ENCODE measurements around the gene PRUNE2.

The PRUNE2 gene

DNA sequence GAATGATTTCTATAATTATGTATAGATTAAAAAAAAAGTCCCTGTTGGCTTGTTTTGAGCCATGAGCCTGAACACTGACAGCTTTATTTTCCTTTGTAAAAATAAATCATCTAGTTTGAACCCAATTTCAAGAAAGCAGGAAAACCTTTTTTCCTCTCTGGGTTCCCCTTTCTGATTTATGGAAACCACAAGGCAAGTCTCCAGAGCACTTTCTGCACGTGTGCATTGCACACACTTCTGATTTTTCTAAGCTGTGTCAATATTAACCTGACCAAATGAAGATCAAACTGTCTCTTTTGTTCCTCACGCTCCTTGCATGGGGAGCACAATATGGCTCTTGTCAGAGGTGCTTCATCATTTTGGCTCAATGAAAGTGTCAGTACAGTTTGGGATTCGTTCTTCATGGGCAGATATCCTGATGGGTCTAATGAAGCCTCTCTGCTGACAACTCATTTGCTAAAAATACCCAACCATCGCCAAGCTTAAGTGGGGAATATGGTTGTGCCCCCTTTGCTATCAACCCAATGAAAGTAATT is 180.8 kb downstream of the PRUNE2 start:
- DNase-seq (ENCODE audit: low read depth, low spot score), result no peak
- TF ChIP-seq, protein P1, sequence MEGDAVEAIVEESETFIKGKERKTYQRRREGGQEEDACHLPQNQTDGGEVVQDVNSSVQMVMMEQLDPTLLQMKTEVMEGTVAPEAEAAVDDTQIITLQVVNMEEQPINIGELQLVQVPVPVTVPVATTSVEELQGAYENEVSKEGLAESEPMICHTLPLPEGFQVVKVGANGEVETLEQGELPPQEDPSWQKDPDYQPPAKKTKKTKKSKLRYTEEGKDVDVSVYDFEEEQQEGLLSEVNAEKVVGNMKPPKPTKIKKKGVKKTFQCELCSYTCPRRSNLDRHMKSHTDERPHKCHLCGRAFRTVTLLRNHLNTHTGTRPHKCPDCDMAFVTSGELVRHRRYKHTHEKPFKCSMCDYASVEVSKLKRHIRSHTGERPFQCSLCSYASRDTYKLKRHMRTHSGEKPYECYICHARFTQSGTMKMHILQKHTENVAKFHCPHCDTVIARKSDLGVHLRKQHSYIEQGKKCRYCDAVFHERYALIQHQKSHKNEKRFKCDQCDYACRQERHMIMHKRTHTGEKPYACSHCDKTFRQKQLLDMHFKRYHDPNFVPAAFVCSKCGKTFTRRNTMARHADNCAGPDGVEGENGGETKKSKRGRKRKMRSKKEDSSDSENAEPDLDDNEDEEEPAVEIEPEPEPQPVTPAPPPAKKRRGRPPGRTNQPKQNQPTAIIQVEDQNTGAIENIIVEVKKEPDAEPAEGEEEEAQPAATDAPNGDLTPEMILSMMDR (IDR thresholded peaks at IDR 0.05; ENCODE audit: low read depth, low read length), result no peak
- in situ Hi-C loops (cut with HindIII; ENCODE audit: low sequenced_read_pairs), result no loop called here
- no peak overlapping the region for H3K4me3 ChIP-seq (ENCODE audit: low read depth, low read length)

- DNase-seq (ENCODE audit: low read depth, low spot score), result no peak
- no peak overlapping the region for H3K4me3 ChIP-seq (ENCODE audit: low read depth, low read length)
- in situ Hi-C loops (cut with HindIII; ENCODE audit: low sequenced_read_pairs), result no loop called here
- TF ChIP-seq, protein P1 (IDR thresholded peaks at IDR 0.05; ENCODE audit: low read depth, low read length), result no peak
These were observed 185.7 kb downstream of the PRUNE2 start for GRCh38 chr9:76720245-76720644.

GRCh38 chr9:76718166-76718565 is 187.7 kb downstream of the PRUNE2 start:
- in situ Hi-C loops (cut with HindIII; ENCODE audit: low sequenced_read_pairs), result no loop called here
- no peak for DNase-seq (ENCODE audit: low read depth, low spot score)
- TF ChIP-seq, protein P1 (IDR thresholded peaks at IDR 0.05; ENCODE audit: low read depth, low read length), result no peak
- H3K4me3 ChIP-seq (ENCODE audit: low read depth, low read length), result no peak overlapping the region

DNA sequence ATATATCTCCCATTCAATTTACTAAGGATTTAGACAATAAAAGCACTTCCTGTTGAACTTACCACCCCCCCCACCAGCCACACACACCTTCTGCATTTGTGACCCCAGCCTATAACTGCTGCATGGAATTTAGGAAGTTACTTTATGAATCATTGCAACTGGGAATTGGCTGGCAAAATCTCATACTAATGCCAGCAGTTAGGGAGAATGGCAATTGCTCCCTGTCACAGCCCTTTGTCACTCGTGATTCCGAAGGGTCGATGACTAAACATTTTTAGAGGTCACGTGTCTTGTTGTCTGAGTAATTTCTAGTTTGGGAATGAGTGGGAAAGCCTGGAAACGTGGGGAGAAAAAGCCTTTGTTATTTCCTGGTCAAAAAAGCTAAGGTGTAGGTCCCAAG is 188.3 kb downstream of the PRUNE2 start:
- TF ChIP-seq, protein P1 (IDR thresholded peaks at IDR 0.05; ENCODE audit: low read depth, low read length), result no peak
- in situ Hi-C loops (cut with HindIII; ENCODE audit: low sequenced_read_pairs), result no loop called here
- no peak for DNase-seq (ENCODE audit: low read depth, low spot score)

DNA sequence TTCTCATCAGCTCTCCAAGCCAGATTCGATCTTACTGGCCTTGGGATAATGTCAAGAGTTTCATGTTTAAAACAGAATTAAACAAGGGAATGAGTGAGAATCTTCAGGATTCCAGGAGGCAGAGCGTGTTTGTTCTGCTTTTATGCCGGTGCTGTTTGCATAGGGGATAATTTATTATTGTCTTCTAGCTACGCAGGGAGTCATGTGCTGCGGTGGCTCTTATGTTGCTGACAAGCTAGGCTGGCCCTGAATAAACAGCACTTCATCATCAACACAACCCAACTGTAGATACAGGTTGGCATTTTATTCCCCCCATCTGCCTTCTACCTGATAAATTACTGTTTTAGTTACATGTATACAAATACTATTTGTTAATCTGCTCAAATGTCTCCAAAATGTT is 188.7 kb downstream of the PRUNE2 start:
- no peak overlapping the region for H3K4me3 ChIP-seq (ENCODE audit: low read depth, low read length)
- TF ChIP-seq, protein P1 (IDR thresholded peaks at IDR 0.05; ENCODE audit: low read depth, low read length), result no peak
- no peak for DNase-seq (ENCODE audit: low read depth, low spot score)
- in situ Hi-C loops (cut with HindIII; ENCODE audit: low sequenced_read_pairs), result no loop called here

More for the DNA sequence above, 188.3 kb downstream of the PRUNE2 start:
- H3K4me3 ChIP-seq (ENCODE audit: low read depth, low read length), result no peak overlapping the region

DNA sequence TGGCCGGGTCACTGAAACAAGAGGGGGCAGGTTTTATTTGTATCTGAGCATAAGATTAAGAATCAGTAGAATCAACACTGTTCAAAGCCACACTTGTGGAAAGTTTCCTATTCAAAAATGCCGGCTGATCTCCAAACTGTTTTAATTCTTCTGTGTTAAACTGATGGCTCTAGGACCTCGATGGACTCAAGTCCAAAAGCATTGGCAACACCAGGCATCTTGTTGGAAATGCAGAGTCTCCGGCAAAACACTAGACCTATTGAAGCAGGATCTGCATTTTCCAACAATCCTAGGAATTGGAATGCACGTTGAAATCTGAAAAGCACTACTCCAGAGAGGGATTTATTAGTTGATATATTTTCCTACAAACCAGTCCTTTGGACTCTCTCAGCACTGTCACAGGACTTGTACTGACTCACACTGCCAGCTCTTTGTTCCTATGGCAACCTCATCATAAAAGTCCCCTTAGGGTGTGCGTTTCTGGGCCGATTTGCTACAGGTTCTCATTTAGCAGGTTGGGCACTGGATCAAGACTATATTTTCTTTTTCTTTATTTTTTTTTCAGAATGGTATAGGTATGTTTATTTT is 189.7 kb downstream of the PRUNE2 start:
- in situ Hi-C loops (cut with HindIII; ENCODE audit: low sequenced_read_pairs), result no loop called here
- no peak overlapping the region for H3K4me3 ChIP-seq (ENCODE audit: low read depth, low read length)
- TF ChIP-seq, protein P1 (IDR thresholded peaks at IDR 0.05; ENCODE audit: low read depth, low read length), result no peak
- DNase-seq (ENCODE audit: low read depth, low spot score), result peak; percentile 43
